Measurements from ENCODE around the gene TRABD2B.

DNA sequence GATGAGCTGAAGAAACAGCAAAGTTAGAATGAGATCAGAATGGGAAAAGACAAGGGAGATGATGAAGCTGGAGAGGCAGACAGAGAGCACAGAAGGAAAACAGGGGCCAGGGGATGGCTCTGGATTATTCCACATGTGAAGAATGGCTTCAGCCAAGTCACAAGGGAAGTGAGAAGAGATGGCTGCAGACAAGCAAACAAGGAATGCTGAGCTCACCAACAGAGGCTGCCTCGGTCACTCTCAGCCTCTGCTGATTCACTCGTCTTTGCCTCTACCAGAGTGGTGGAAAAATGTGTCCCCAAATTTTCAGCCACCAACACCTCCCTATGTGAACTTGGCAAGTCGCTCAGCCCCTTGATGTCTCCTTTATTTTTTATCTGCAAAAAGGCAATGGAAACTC, 46.7 kb downstream of the TRABD2B start:
- TF ChIP-seq, protein P1, sequence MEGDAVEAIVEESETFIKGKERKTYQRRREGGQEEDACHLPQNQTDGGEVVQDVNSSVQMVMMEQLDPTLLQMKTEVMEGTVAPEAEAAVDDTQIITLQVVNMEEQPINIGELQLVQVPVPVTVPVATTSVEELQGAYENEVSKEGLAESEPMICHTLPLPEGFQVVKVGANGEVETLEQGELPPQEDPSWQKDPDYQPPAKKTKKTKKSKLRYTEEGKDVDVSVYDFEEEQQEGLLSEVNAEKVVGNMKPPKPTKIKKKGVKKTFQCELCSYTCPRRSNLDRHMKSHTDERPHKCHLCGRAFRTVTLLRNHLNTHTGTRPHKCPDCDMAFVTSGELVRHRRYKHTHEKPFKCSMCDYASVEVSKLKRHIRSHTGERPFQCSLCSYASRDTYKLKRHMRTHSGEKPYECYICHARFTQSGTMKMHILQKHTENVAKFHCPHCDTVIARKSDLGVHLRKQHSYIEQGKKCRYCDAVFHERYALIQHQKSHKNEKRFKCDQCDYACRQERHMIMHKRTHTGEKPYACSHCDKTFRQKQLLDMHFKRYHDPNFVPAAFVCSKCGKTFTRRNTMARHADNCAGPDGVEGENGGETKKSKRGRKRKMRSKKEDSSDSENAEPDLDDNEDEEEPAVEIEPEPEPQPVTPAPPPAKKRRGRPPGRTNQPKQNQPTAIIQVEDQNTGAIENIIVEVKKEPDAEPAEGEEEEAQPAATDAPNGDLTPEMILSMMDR (IDR thresholded peaks at IDR 0.05; ENCODE audit: insufficient read depth, low read depth, low read length), result no peak
- TF ChIP-seq EZH2 (IDR thresholded peaks at IDR 0.05; ENCODE audit: insufficient read depth, low read length), result no peak
